ENCODE measurements around the gene EP300.
"Not testable (repeated sequence)": the region's sequence is repeated elsewhere in the genome, so short reads cannot be mapped to it uniquely, and the experiment has no call there.

GRCh38 chr22:41180362-41180761 lies 88.0 kb downstream of the EP300 start:
- not testable (repeated sequence) for TF ChIP-seq CTCF (IDR thresholded peaks at IDR 0.05; ENCODE audit: borderline replicate concordance, extremely low read depth, low read length, poor library complexity, severe bottlenecking); EZH2 (IDR thresholded peaks at IDR 0.05; ENCODE audit: borderline replicate concordance, low read depth, low read length, severe bottlenecking)

Data from DND-41 (cell line).